Measurements from ENCODE around the gene RPS13. TPM values are rescaled to one million over a fixed set of nuclear protein-coding genes. Genes with fewer than 3 reads are reported as not detected.
"Not testable (repeated sequence)": the region's sequence is repeated elsewhere in the genome, so short reads cannot be mapped to it uniquely, and the experiment has no call there.

RPS13 gene
- total RNA-seq (1,000 to 10,000 TPM; 1,568 to 1,569 TPM), polyA plus RNA-seq (1,667 TPM)

GRCh38 chr11:17077520-17078401 is at the start of gene RPS13:
Gene RPS13 (minus strand): TSS chr11:17077667. CDS start chr11:17077641, 26 bp downstream.
- H3K9me3 Mint-ChIP-seq: peaks cover 0 to 2% (median 0%) of the 10 kb centered on the region in 5 donors

GRCh38 chr11:17121981-17122380 is 44.5 kb upstream of the RPS13 start:
- DNase-seq: no peak
- Mint-ChIP-seq H3K9me3 (no peaks in the 10 kb centered on the region), H3K27ac (no peak overlapping the region), H3K4me1 (peaks cover 0 to 2% (median 0%) of the 10 kb centered on the region in 3 donors), H3K4me3 (no peak overlapping the region), H3K27me3 (no peaks in the 10 kb centered on the region), H3K36me3 (peaks cover 0 to 54% (median 8%) of the 10 kb centered on the region in 3 donors)
- Histone ChIP-seq H3K9me3 (ENCODE audit: low read length) (no peaks in the 10 kb centered on the region), H3K27me3 (ENCODE audit: insufficient read depth, low read length, poor library complexity, severe bottlenecking) (no peaks in the 10 kb centered on the region), H3K4me1 (ENCODE audit: insufficient read depth, low read length) (no peaks in the 10 kb centered on the region), H3K27ac (ENCODE audit: low read depth, low read length) (no peak overlapping the region), H3K4me3 (ENCODE audit: low read length) (no peak overlapping the region), H3K36me3 (ENCODE audit: insufficient read depth, low read length) (no peaks in the 10 kb centered on the region)
- ChIA-PET CTCF (no interaction called here), POLR2A (no interaction called here)

More at GRCh38 chr11:17077520-17078401, at the start of gene RPS13:
- Histone ChIP-seq H3K4me1 (ENCODE audit: insufficient read depth, low read length) (peaks cover 21% of the 10 kb centered on the region), H3K27me3 (ENCODE audit: insufficient read depth, low read length, poor library complexity, severe bottlenecking) (no peaks in the 10 kb centered on the region), H3K4me3 (ENCODE audit: low read length) (peak within 1 kb of the TSS; percentile 83), H3K27ac (ENCODE audit: low read depth, low read length) (peak within 1 kb of the TSS; percentile 92), H3K36me3 (ENCODE audit: insufficient read depth, low read length) (peaks cover 21% of the 10 kb centered on the region), H3K9me3 (ENCODE audit: low read length) (no peaks in the 10 kb centered on the region)
- ChIA-PET CTCF (no interaction called here), POLR2A (interaction anchor here (0.6 to 1.7 kb wide), 9 partner anchors 92 to 1305 kb away, joined by 3 to 10 read pairs (median 4); partner anchors contain the start of gene PIK3C2A)
- H3K27me3 Mint-ChIP-seq: no peaks in the 10 kb centered on the region
- peak; percentile 89 to 96 (median 92) for DNase-seq
- H3K4me1 Mint-ChIP-seq: peaks cover 42 to 45% (median 45%) of the 10 kb centered on the region in 3 donors
- peak within 1 kb of the TSS; percentile 84 to 99 (median 98) for H3K4me3 Mint-ChIP-seq
- H3K27ac Mint-ChIP-seq: peak within 1 kb of the TSS; percentile 93 to 99 (median 98)
- peaks cover 0 to 49% (median 17%) of the 10 kb centered on the region in 3 donors for H3K36me3 Mint-ChIP-seq

DNA sequence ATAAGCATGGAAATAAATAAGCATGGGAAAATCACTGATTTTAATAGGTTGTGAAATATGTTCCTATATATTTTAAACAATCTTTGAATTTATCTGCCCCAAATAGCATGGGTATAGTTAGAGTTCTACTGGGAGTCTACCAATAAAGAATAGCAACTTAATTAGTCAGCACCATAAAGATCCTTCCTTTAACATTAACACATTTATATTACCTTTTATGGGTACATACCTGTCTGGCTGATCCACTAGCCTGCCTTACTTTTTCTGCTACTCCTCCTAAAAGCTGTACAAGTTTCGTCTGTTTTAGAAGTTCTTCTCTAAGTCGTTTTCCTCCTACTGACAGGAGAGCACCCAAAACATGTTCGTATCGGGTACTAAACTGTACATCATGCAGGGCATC is 39.8 kb upstream of the RPS13 start:
- no peaks in the 10 kb centered on the region for H3K36me3 ChIP-seq (ENCODE audit: insufficient read depth, low read length)

DNA sequence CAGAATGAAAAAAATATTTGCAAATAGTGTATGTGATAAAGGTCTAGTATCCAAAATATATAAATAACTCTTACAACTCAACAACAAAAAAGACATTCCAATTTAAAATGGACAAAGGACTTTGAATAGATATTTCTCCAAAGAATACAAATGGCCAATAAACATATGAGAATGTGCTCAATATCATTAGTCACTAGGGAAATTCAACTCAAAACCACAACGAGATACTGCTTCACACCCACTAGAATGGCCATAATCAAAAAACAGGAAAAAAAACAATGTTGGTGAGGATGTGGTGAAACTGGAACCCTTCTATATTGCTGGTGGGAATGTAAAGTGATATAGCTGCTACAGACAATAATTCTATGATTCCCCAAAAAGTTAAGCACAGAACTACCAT is 38.6 kb upstream of the RPS13 start:
- Mint-ChIP-seq H3K36me3 (peaks cover 0 to 54% (median 4%) of the 10 kb centered on the region in 3 donors), H3K9me3 (no peaks in the 10 kb centered on the region), H3K4me3 (no peak overlapping the region), H3K4me1 (peaks cover 4 to 8% (median 5%) of the 10 kb centered on the region in 3 donors), H3K27me3 (no peaks in the 10 kb centered on the region), H3K27ac (peak overlapping the region in 1 of 8 donors; percentile 38)
- H3K27me3 ChIP-seq (ENCODE audit: insufficient read depth, low read length, poor library complexity, severe bottlenecking): no peaks in the 10 kb centered on the region
- DNase-seq: no peak
- ChIA-PET CTCF (interaction anchor here (0.6 kb wide), 1 partner anchor 1228 kb away, joined by 3 read pairs; no protein-coding TSS in a partner anchor), POLR2A (no interaction called here)
- no peaks in the 10 kb centered on the region for H3K9me3 ChIP-seq (ENCODE audit: low read length)
- H3K4me1 ChIP-seq (ENCODE audit: insufficient read depth, low read length): no peaks in the 10 kb centered on the region
- H3K36me3 ChIP-seq (ENCODE audit: insufficient read depth, low read length): no peaks in the 10 kb centered on the region
- no peak overlapping the region for H3K4me3 ChIP-seq (ENCODE audit: low read length)
- no peak overlapping the region for H3K27ac ChIP-seq (ENCODE audit: low read depth, low read length)

More for the DNA sequence above, 39.8 kb upstream of the RPS13 start:
- ChIA-PET CTCF (interaction anchor here (0.7 kb wide), 1 partner anchor 850 kb away, joined by 3 read pairs; no protein-coding TSS in a partner anchor), POLR2A (no interaction called here)
- no peak overlapping the region for H3K27ac Mint-ChIP-seq
- peaks cover 4 to 8% (median 5%) of the 10 kb centered on the region in 3 donors for H3K4me1 Mint-ChIP-seq
- no peaks in the 10 kb centered on the region for H3K27me3 ChIP-seq (ENCODE audit: insufficient read depth, low read length, poor library complexity, severe bottlenecking)
- H3K4me1 ChIP-seq (ENCODE audit: insufficient read depth, low read length): no peaks in the 10 kb centered on the region
- no peaks in the 10 kb centered on the region for H3K9me3 Mint-ChIP-seq
- no peak overlapping the region for H3K4me3 Mint-ChIP-seq
- H3K27me3 Mint-ChIP-seq: no peaks in the 10 kb centered on the region
- H3K4me3 ChIP-seq (ENCODE audit: low read length): no peak overlapping the region
- no peak for DNase-seq
- H3K36me3 Mint-ChIP-seq: peaks cover 0 to 53% (median 6%) of the 10 kb centered on the region in 3 donors
- no peaks in the 10 kb centered on the region for H3K9me3 ChIP-seq (ENCODE audit: low read length)
- H3K27ac ChIP-seq (ENCODE audit: low read depth, low read length): no peak overlapping the region

DNA sequence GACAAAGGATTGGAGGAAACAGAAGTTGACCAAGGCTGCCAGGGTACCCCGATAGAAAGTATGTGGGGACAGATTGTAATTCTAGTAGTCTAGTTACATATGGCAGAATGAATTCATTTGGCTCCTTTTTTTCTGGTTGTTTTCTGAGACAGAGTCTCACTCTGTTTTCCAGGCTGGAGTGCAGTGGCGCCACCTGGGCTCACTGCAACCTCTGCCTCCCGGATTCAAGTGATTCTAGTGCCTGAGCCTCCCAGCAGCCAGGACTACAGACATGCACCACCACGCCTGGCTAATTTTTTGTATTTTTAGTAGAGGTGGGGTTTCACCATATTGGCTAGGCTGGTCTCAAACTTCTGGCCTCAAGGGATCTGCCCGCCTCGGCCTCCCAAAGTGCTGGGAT is 30.3 kb upstream of the RPS13 start:
- H3K27me3 Mint-ChIP-seq; H3K36me3 ChIP-seq (ENCODE audit: insufficient read depth, low read length); H3K4me3 ChIP-seq (ENCODE audit: low read length); CTCF ChIA-PET; H3K27ac ChIP-seq (ENCODE audit: low read depth, low read length); POLR2A ChIA-PET; DNase-seq; H3K27me3 ChIP-seq (ENCODE audit: insufficient read depth, low read length, poor library complexity, severe bottlenecking); H3K4me1 ChIP-seq (ENCODE audit: insufficient read depth, low read length); H3K4me1 Mint-ChIP-seq; H3K9me3 Mint-ChIP-seq; H3K9me3 ChIP-seq (ENCODE audit: low read length); H3K4me3 Mint-ChIP-seq: not testable (repeated sequence)
- peaks cover 5 to 63% (median 18%) of the 10 kb centered on the region in 3 donors for H3K36me3 Mint-ChIP-seq
- peak overlapping the region in 1 of 8 donors; percentile 36 for H3K27ac Mint-ChIP-seq

GRCh38 chr11:17105404-17106040 is 28.1 kb upstream of the RPS13 start:
- H3K27me3 Mint-ChIP-seq; DNase-seq; H3K36me3 ChIP-seq (ENCODE audit: insufficient read depth, low read length); H3K4me3 ChIP-seq (ENCODE audit: low read length); H3K4me3 Mint-ChIP-seq; CTCF ChIA-PET; H3K9me3 ChIP-seq (ENCODE audit: low read length); POLR2A ChIA-PET; H3K27me3 ChIP-seq (ENCODE audit: insufficient read depth, low read length, poor library complexity, severe bottlenecking); H3K4me1 ChIP-seq (ENCODE audit: insufficient read depth, low read length); H3K4me1 Mint-ChIP-seq; H3K9me3 Mint-ChIP-seq; H3K27ac ChIP-seq (ENCODE audit: low read depth, low read length): not testable (repeated sequence)
- Mint-ChIP-seq H3K27ac (peak overlapping the region in 1 of 8 donors; percentile 25), H3K36me3 (peaks cover 5 to 65% (median 20%) of the 10 kb centered on the region in 3 donors)

DNA sequence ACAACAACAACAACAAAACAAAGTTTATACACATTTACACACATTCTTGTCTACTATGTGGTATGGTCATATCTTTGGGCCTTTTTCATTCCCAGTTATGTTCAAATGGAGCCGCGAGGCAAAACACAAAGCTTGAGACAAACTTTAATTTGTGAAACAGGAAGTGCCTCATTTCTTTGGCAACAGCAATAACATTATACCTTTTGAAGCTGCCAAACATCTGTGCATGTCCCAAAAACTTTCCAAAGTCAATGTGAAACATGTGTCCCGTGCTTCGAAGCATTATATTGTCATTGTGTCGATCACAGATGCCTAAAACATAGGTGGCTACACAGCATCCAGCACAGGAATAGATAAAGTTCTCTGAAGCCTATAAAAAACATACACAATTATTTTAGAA is 25.0 kb upstream of the RPS13 start:
- no peaks in the 10 kb centered on the region for H3K27me3 Mint-ChIP-seq
- ChIA-PET CTCF (no interaction called here), POLR2A (no interaction called here)
- H3K4me3 Mint-ChIP-seq: no peak overlapping the region
- H3K27ac Mint-ChIP-seq: no peak overlapping the region
- H3K4me3 ChIP-seq (ENCODE audit: low read length): no peak overlapping the region
- H3K27ac ChIP-seq (ENCODE audit: low read depth, low read length): no peak overlapping the region
- H3K36me3 ChIP-seq (ENCODE audit: insufficient read depth, low read length): peaks cover 18% of the 10 kb centered on the region
- peaks cover 0 to 62% (median 21%) of the 10 kb centered on the region in 3 donors for H3K36me3 Mint-ChIP-seq
- H3K9me3 ChIP-seq (ENCODE audit: low read length): no peaks in the 10 kb centered on the region
- H3K4me1 ChIP-seq (ENCODE audit: insufficient read depth, low read length): no peaks in the 10 kb centered on the region
- no peaks in the 10 kb centered on the region for H3K27me3 ChIP-seq (ENCODE audit: insufficient read depth, low read length, poor library complexity, severe bottlenecking)
- no peaks in the 10 kb centered on the region for H3K4me1 Mint-ChIP-seq
- DNase-seq: no peak
- H3K9me3 Mint-ChIP-seq: no peaks in the 10 kb centered on the region

GRCh38 chr11:17098658-17099057 is 21.2 kb upstream of the RPS13 start:
- no peak overlapping the region for H3K27ac ChIP-seq (ENCODE audit: low read depth, low read length)
- Mint-ChIP-seq H3K4me1 (no peaks in the 10 kb centered on the region), H3K27ac (peak overlapping the region in 2 of 8 donors; percentile 25 to 60), H3K27me3 (no peaks in the 10 kb centered on the region), H3K9me3 (no peaks in the 10 kb centered on the region), H3K36me3 (peaks cover 0 to 64% (median 18%) of the 10 kb centered on the region in 3 donors), H3K4me3 (no peak overlapping the region)
- H3K27me3 ChIP-seq (ENCODE audit: insufficient read depth, low read length, poor library complexity, severe bottlenecking): no peaks in the 10 kb centered on the region
- CTCF ChIA-PET: no interaction called here
- H3K4me3 ChIP-seq (ENCODE audit: low read length): no peak overlapping the region
- H3K36me3 ChIP-seq (ENCODE audit: insufficient read depth, low read length): peaks cover 14% of the 10 kb centered on the region
- no peaks in the 10 kb centered on the region for H3K4me1 ChIP-seq (ENCODE audit: insufficient read depth, low read length)
- DNase-seq: no peak
- H3K9me3 ChIP-seq (ENCODE audit: low read length): no peaks in the 10 kb centered on the region
- POLR2A ChIA-PET: no interaction called here
